Mesothelial cell of epicardium (in vitro differentiated cells): Measurements from ENCODE around the gene CAPN7. TPM values are rescaled to one million over a fixed set of nuclear protein-coding genes. Genes with fewer than 3 reads are reported as not detected.
"Not testable (repeated sequence)": the region's sequence is repeated elsewhere in the genome, so short reads cannot be mapped to it uniquely, and the experiment has no call there.

ENCODE experiments used
- DNase-seq, 2 experiments: peaks; one replicate each; pipeline ENCODE4 v3.0.0; 2021; ENCODE audit warnings: low spot score in 2 of 2; ENCODE audit not compliant: unreplicated experiment in 2 of 2
- H3K27ac Mint-ChIP-seq: 2 replicates; pipeline ENCODE4 v1.8.0; 2021; ENCODE audit warnings: mixed read lengths
- H3K27me3 Mint-ChIP-seq: 2 replicates; pipeline ENCODE4 v1.8.0; 2021; ENCODE audit warnings: low read depth, mixed read lengths
- H3K36me3 Mint-ChIP-seq: 2 replicates; pipeline ENCODE4 v1.8.0; 2021; ENCODE audit warnings: mixed read lengths
- H3K4me1 Mint-ChIP-seq: 2 replicates; pipeline ENCODE4 v1.8.0; 2021; ENCODE audit warnings: mixed read lengths
- H3K4me3 Mint-ChIP-seq: 2 replicates; pipeline ENCODE4 v1.8.0; 2021; ENCODE audit warnings: mild to moderate bottlenecking, moderate library complexity, mixed read lengths
- H3K9me3 Mint-ChIP-seq: 2 replicates; pipeline ENCODE4 v1.8.0; 2021; ENCODE audit warnings: mixed read lengths
- CTCF ChIP-seq: fragments of 200-600 bp; sonication (generic); IDR thresholded peaks from one replicate; pipeline ENCODE4 v1.5.0; 2021; ENCODE audit warnings: antibody characterized with exemption; ENCODE audit not compliant: unreplicated experiment
- total RNA-seq: library from RNA; stranded (reverse); gene quantifications from 3 replicates; pipeline ENCODE4 v1.2.1, GENCODE V29; 2021

Gene CAPN7
- total RNA-seq, 1 donor from 2014 or later, result 42.4 TPM

GRCh38 chr3:15164340-15164739, 41.7 kb upstream of the CAPN7 start:
- peaks cover 16% of the 10 kb centered on the region for H3K9me3 Mint-ChIP-seq
- no peak overlapping the region for H3K27ac Mint-ChIP-seq
- no peak for DNase-seq
- H3K27me3 Mint-ChIP-seq, result peaks cover 26% of the 10 kb centered on the region
- H3K36me3 Mint-ChIP-seq, result no peaks in the 10 kb centered on the region
- no peak for TF ChIP-seq CTCF
- no peaks in the 10 kb centered on the region for H3K4me1 Mint-ChIP-seq
- H3K4me3 Mint-ChIP-seq, result no peak overlapping the region

DNA sequence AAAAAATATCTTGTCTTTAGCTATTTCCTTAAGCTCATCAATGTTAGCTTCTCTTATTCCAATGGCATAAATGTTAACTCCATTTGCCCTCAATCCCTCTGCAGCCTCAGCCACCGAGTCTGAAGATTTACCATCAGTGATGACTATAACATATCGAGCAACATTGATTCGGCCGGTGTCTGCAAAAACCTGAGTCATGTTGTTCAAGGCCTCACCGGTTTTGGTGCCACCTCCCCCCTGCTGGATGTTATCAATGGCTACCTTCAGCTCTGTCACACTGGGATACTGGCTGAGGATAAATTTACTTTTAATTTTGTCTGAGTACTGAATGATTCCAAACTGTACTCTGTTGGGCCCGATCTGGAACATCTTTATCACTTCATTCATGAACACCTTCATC, 41.0 kb upstream of the CAPN7 start:
- H3K36me3 Mint-ChIP-seq, result no peaks in the 10 kb centered on the region
- DNase-seq, result no peak
- H3K4me1 Mint-ChIP-seq, result no peaks in the 10 kb centered on the region
- no peak for TF ChIP-seq CTCF
- peaks cover 27% of the 10 kb centered on the region for H3K27me3 Mint-ChIP-seq
- H3K27ac Mint-ChIP-seq, result no peak overlapping the region
- H3K4me3 Mint-ChIP-seq, result no peak overlapping the region
- peaks cover 16% of the 10 kb centered on the region for H3K9me3 Mint-ChIP-seq

GRCh38 chr3:15166391-15166790, 39.7 kb upstream of the CAPN7 start:
- not testable (repeated sequence) for H3K36me3 Mint-ChIP-seq

DNA sequence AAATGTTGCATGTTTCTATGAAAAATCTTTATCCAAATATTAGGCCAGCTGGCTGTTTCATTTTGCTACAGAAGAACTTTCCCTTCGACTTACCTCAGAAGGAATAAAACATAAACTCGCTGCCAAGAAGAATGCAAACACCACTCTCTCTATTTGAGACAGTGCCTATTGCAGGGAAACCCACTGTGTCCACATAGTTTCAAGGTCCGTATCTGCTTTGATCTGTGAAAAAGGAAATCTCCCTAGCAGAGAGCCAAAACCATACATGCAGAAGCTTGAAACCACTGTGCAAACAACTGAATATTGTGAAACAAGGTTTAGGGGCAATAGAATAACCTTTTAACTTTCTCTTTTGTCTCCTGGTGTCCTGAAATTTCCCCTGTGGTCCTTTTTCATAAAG, 35.0 kb upstream of the CAPN7 start:
- Mint-ChIP-seq H3K27me3 (peaks cover 79% of the 10 kb centered on the region), H3K9me3 (no peaks in the 10 kb centered on the region)
- no peak for DNase-seq

More at GRCh38 chr3:15166391-15166790, 39.7 kb upstream of the CAPN7 start:
- Mint-ChIP-seq H3K27me3 (peaks cover 35% of the 10 kb centered on the region), H3K9me3 (peaks cover 16% of the 10 kb centered on the region)
- H3K4me1 Mint-ChIP-seq, H3K4me3 Mint-ChIP-seq, H3K27ac Mint-ChIP-seq, DNase-seq: not testable (repeated sequence)

GRCh38 chr3:15172806-15173205, 33.2 kb upstream of the CAPN7 start:
- Mint-ChIP-seq H3K27ac (no peak overlapping the region), H3K9me3 (no peaks in the 10 kb centered on the region), H3K4me1 (no peaks in the 10 kb centered on the region), H3K4me3 (no peak overlapping the region), H3K27me3 (peaks cover 85% of the 10 kb centered on the region), H3K36me3 (no peaks in the 10 kb centered on the region)
- no peak for DNase-seq
- no peak for TF ChIP-seq CTCF

More for the DNA sequence above, 35.0 kb upstream of the CAPN7 start:
- no peak for TF ChIP-seq CTCF
- Mint-ChIP-seq H3K36me3 (no peaks in the 10 kb centered on the region), H3K4me1 (no peaks in the 10 kb centered on the region), H3K4me3 (no peak overlapping the region), H3K27ac (no peak overlapping the region)

DNA sequence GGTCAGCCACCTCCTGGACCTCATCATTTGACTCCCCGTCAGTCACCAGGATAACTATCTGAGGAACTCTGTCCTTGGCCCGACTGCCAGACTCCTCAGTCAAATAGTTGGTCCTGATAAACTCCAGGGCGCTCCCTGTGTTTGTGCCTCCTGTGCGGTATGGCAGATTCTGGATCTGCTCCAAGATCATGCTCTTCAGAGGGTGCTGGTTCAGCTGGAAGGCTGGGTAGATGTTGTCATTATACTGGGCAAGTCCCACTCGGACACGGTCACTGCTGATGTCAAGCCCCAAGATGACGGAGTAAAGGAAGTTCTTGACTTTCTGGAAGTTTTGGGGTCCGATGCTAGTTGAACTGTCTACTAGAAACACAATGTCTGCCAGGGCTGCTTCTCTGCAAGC, 31.1 kb upstream of the CAPN7 start:
- Mint-ChIP-seq H3K27me3 (peaks cover 89% of the 10 kb centered on the region), H3K4me1 (no peaks in the 10 kb centered on the region), H3K9me3 (no peaks in the 10 kb centered on the region), H3K36me3 (no peaks in the 10 kb centered on the region), H3K4me3 (no peak overlapping the region), H3K27ac (no peak overlapping the region)
- no peak for TF ChIP-seq CTCF
- DNase-seq, result no peak
